GM12873 (cell line): ENCODE data around the gene FRMPD4.

Experiments used
- TF ChIP-seq, protein P1 (sequence below): IDR thresholded peaks from 2 replicates; pipeline ENCODE4 v1.5.1; 2012; ENCODE audit warnings: low read depth, mild to moderate bottlenecking, moderate library complexity, low read length, control low read depth; ENCODE audit not compliant: insufficient read depth; ENCODE audit errors: missing control alignments

FRMPD4 gene

DNA sequence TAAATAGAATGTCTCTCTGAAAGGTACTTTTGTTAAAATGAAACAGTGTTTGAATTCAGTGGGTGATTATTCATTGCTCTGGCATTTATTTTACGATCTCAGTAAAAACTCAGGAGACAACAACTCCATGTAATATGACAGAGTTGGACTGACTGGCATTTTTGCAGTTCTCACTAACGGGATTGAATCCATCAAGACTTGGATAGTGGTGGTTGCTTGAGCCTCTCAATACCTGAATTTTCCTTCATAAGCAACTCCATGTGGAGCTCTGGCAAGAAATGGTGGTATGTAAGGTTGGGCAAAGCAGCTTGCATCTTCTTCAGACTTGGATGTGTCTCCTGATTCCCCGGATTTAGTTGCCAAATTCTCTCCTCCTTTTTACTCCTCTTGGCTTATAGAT lies 72.7 kb downstream of the FRMPD4 start:
- TF ChIP-seq, protein P1, sequence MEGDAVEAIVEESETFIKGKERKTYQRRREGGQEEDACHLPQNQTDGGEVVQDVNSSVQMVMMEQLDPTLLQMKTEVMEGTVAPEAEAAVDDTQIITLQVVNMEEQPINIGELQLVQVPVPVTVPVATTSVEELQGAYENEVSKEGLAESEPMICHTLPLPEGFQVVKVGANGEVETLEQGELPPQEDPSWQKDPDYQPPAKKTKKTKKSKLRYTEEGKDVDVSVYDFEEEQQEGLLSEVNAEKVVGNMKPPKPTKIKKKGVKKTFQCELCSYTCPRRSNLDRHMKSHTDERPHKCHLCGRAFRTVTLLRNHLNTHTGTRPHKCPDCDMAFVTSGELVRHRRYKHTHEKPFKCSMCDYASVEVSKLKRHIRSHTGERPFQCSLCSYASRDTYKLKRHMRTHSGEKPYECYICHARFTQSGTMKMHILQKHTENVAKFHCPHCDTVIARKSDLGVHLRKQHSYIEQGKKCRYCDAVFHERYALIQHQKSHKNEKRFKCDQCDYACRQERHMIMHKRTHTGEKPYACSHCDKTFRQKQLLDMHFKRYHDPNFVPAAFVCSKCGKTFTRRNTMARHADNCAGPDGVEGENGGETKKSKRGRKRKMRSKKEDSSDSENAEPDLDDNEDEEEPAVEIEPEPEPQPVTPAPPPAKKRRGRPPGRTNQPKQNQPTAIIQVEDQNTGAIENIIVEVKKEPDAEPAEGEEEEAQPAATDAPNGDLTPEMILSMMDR: no peak

DNA sequence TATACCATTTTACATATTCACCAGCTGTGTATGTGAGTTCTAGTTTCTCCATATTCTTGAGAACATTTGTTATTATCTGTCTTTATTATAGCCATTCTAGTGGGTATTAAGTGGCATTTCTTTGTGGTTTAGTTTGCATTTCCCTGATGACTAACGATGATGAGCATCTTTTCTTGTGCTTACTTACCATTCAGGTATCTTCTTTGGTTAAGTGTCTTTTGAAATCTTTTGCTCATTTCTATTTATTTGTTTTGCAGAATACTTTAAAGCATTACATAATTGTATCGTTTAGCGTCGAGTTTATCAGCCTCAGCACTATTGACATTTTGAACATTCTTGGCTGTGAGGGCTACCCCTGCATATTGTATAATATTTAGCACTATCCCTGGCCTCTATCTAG lies 85.4 kb downstream of the FRMPD4 start:
- TF ChIP-seq, protein P1: no peak

DNA sequence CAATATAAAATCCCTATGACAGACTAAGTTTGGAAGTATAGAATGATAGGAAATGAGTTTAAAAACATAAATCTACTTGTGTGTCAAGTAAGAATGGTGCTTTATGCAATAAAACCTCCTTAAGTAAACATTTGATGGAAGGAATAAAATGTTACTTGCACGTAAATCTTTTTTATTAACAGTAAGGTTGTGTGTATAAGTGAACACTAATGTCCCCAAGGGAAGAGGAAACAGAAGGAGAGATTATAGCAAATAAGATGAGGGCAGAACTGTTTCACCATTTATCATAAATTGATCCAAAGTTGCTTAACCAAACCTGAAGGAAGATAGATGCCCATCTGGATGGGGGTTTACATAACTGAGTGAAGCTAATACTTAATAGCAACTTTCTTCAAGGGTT lies 86.8 kb downstream of the FRMPD4 start:
- TF ChIP-seq, protein P1: no peak

DNA sequence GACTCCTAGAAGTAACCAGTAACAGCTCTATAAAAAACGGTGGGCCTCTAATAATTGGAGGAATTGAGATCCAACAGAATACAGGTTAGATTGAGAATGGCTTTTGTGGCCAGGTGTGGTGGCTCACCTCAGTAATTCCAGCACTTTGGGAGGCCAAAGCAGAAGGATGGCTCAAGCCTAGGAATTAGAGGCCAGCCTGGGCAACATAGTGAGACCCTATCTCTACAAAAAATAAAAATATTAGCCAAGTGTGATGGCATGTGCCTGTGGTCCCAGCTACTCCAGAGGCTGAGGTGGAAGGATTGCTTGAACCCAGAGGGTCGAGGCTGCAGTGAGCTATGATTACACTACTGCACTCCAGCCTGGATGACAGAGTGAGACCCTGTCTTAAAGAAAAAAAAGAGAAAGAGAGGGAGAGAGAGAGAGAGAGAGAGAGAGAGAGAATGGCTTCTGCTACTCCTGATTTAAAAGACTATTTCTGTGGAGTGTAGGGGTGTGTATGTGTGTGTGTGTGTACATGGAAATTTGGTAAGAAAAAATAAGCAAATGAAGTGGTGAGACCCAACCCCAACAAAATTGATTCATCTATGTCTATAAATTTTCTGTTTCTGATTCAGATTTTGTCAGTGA lies 89.3 kb downstream of the FRMPD4 start:
- TF ChIP-seq, protein P1: no peak

DNA sequence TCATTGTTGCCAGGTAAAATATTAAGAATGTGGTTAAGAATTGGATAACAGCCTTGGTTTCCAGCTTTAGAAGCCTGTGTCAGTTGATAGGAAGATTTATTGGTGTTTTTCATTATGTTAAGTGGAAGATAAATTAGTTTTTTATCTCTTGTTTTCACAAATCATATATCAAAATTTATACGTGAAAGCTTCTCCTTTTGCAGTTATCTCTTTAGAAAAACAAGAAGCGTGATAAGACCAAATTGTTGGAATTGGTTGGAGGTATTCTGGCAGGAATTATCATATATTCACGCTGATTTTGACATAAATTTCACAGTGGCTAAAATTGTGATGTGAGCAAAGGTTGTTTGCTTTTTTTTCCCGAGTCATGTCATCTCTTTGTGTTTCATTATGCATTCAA lies 90.6 kb downstream of the FRMPD4 start:
- TF ChIP-seq, protein P1: no peak

DNA sequence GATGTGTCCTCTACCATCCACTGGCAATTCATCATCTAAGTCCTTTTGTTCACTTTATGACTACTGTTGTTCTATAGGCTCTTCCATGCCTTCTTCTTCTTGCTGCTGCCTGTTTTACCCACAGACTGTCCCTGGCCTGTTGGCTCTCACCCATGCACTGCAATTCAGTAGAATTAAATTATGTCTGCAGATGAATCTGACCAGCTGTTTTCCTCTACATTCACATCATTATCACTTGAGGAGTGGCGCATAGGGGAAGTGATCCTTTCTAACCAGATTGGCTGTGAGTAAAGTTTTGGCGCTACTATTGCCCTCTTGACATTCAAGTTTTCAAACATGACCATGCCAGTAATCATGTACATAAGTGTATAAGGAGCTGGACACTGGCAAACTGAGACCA lies 91.7 kb downstream of the FRMPD4 start:
- TF ChIP-seq, protein P1: no peak

DNA sequence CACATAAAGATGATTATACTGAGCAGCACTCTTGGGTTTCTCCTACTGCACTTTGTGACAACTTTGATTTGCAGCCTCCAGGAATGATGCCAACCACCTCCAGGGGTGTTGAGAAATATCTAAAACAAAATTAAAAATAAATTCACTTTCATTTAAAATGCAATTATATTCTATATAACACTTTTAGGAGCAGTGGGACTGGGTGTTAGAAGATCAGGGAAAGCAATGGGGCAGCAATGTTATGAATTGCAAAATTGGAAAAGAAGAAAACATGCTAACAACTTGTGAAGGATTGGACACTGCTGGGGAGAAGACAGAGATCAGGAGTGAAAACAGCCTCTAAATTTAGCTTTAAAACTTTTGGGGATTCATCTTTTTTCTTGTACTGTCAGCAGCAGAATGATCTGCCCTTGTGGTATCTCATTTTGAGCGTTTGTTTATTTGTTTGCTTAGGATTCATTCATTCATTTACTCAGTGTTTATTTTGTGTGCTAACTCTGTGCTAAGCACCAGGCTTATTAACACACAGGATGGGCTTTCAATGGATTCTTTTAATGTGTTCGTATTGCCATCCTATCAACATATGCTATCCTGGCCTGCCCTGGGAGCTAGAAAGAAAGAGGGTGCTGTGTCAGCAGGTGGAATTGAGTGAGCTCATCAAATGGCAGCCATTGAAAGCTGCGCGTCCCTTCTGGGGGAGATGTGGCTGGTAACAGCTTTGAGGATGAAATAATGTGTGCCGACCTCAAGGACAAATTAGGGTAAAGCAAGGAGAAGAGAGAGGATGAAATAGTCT lies 96.5 kb downstream of the FRMPD4 start:
- TF ChIP-seq, protein P1: no peak
